K562 (cell line): ENCODE measurements around the gene ELOF1. TPM values are rescaled to one million over a fixed set of nuclear protein-coding genes. Genes with fewer than 3 reads are reported as not detected.

Experiments used
- ARID4B ChIP-seq: sonication (generic); formaldehyde crosslinking; IDR thresholded peaks from 2 replicates; pipeline ENCODE4 v1.8.0; 2022; ENCODE audit warnings: mild to moderate bottlenecking, missing genetic modification reagents
- C11orf30 ChIP-seq: fragments of 450-650 bp; IDR thresholded peaks from 2 replicates; pipeline ENCODE4 v1.6.1; 2016; ENCODE audit warnings: low read depth, mild to moderate bottlenecking
- CLOCK ChIP-seq: fragments of 250-450 bp; sonication (Bioruptor Pico); IDR thresholded peaks from 2 replicates; pipeline ENCODE4 v1.4.0; 2020; ENCODE audit warnings: mild to moderate bottlenecking, moderate library complexity, borderline replicate concordance
- FOXP1 ChIP-seq: sonication (generic); formaldehyde crosslinking; IDR thresholded peaks from 2 replicates; pipeline ENCODE4 v1.8.0; 2022; ENCODE audit warnings: mild to moderate bottlenecking, missing genetic modification reagents
- IRF2 ChIP-seq: sonication (generic); formaldehyde crosslinking; IDR thresholded peaks from 2 replicates; pipeline ENCODE4 v1.8.1; 2022; ENCODE audit warnings: mild to moderate bottlenecking, missing genetic modification reagents
- RNF219 ChIP-seq: fragments of 250-450 bp; sonication (Bioruptor Pico); IDR thresholded peaks from 2 replicates; pipeline ENCODE4 v1.5.0; 2022; ENCODE audit warnings: mild to moderate bottlenecking
- SRSF1 ChIP-seq: fragments of 200-400 bp; formaldehyde crosslinking; IDR thresholded peaks from 2 replicates; pipeline ENCODE4 v1.6.1; 2017; ENCODE audit warnings: mild to moderate bottlenecking, low read depth, low read length, moderate library complexity
- XRCC4 ChIP-seq: IDR thresholded peaks from one replicate; pipeline ENCODE4 v1.6.1; 2011; ENCODE audit not compliant: insufficient read depth, insufficient read length; ENCODE audit errors: extremely low read depth
- ZBTB5 ChIP-seq: fragments of 450-650 bp; IDR thresholded peaks from 2 replicates; pipeline ENCODE4 v1.6.1; 2017; ENCODE audit warnings: antibody characterized with exemption
- ZNF354B ChIP-seq: fragments of 250-450 bp; sonication (Bioruptor Pico); IDR thresholded peaks from 2 replicates; pipeline ENCODE4 v1.4.0; 2020
- ZNF431 ChIP-seq: sonication (generic); formaldehyde crosslinking; IDR thresholded peaks from 2 replicates; pipeline ENCODE4 v1.8.0; 2022; ENCODE audit warnings: mild to moderate bottlenecking, missing genetic modification reagents
- ZNF764 ChIP-seq: fragments of 250-450 bp; sonication (Bioruptor Pico); IDR thresholded peaks from 2 replicates; pipeline ENCODE4 v1.4.0; 2020; ENCODE audit warnings: low read depth, mild to moderate bottlenecking, moderate library complexity
- polyA plus RNA-seq, 8 experiments: library from polyadenylated mRNA; depleted of rRNA in 4 of 8; stranded (reverse) in 5 of 8; unstranded in 3 of 8; fragments of >200 nt; fragmentation: Nextera tagmentation in 2 of 8; fragmentation: Illumina TruSeq in 1 of 8; extraction: Ambion mirVana in 2 of 8; extraction: Trizol in 1 of 8; gene quantifications; 2 replicates each; pipeline versions ENCODE4 v1.2.1 to v1.2.3, GENCODE V29; 2011 to 2014; ENCODE audit warnings: inconsistent platforms in 1 of 8, missing spikeins in 1 of 8
- total RNA-seq, 7 experiments: library from RNA; depleted of rRNA in 6 of 7; stranded (reverse); fragments of >200 nt in 6 of 7; fragmentation: Illumina TruSeq in 2 of 7; extraction: Trizol in 2 of 7; gene quantifications; 2 replicates each; pipeline versions ENCODE4 v1.2.1 to v1.2.3, GENCODE V29; 2011 to 2021; ENCODE audit warnings: low replicate concordance in 1 of 7

ELOF1 gene
- total and polyA plus RNA-seq, 9 of the 15 experiments (the other 6 are each of a cell fraction or from before 2014, with no cell fraction given): 16.7 to 147 (median 74.2) TPM

- TF ChIP-seq CLOCK (CRISPR knock-in tag) (no peak), ZNF431 (CRISPR knock-in tag) (no peak), ZNF354B (CRISPR knock-in tag) (no peak), SRSF1 (no peak), ZNF764 (CRISPR knock-in tag) (no peak), C11orf30 (no peak), ZBTB5 (no peak), IRF2 (no peak), FOXP1 (CRISPR knock-in tag) (no peak), ARID4B (CRISPR knock-in tag) (peak; percentile 49; the same call in 1 of the 2 replicates), XRCC4 (no peak), RNF219 (CRISPR knock-in tag) (no peak)
Measured at GRCh38 chr19:11597202-11598102, 38.4 kb upstream of the ELOF1 start, which contains the start of gene ZNF627 (continued).
